ENCODE results near the gene DLGAP4. TPM values are rescaled to one million over a fixed set of nuclear protein-coding genes. Genes with fewer than 3 reads are reported as not detected.

Gene DLGAP4
- total RNA-seq, 2 donors from 2014 or later = 23.1 to 60.0 TPM

DNA sequence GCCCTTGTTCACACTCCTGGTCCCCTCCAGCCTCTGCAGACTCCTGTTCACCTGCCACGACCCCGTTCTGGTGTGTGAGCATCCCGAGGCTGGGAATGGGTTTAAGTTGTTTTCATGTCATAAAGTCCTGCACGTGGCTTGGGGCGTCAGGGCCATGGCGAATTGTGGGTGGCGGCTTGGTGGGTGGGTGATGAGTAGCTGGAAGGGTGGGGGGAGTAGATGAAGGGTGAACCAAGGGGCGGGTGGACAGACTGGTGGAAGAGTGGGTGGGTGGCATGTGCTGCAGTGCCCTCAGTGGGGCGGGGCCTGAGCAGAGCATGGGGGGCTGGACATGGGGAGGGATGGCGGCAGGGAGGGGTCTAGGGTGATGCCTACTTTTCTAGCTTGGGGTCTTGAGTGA is 54.3 kb downstream of the DLGAP4 start:
- TF ChIP-seq POLR2A (IDR thresholded peaks at IDR 0.05) = no peak
- TF ChIP-seq, protein P1, sequence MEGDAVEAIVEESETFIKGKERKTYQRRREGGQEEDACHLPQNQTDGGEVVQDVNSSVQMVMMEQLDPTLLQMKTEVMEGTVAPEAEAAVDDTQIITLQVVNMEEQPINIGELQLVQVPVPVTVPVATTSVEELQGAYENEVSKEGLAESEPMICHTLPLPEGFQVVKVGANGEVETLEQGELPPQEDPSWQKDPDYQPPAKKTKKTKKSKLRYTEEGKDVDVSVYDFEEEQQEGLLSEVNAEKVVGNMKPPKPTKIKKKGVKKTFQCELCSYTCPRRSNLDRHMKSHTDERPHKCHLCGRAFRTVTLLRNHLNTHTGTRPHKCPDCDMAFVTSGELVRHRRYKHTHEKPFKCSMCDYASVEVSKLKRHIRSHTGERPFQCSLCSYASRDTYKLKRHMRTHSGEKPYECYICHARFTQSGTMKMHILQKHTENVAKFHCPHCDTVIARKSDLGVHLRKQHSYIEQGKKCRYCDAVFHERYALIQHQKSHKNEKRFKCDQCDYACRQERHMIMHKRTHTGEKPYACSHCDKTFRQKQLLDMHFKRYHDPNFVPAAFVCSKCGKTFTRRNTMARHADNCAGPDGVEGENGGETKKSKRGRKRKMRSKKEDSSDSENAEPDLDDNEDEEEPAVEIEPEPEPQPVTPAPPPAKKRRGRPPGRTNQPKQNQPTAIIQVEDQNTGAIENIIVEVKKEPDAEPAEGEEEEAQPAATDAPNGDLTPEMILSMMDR (IDR thresholded peaks at IDR 0.05) = no peak
- Histone ChIP-seq H3K27ac (no peak overlapping the region), H3K27me3 (no peaks in the 10 kb centered on the region), H3K4me1 (no peaks in the 10 kb centered on the region), H3K9me3 (no peaks in the 10 kb centered on the region), H3K4me3 (no peak overlapping the region), H3K36me3 (replicated peaks in 1 of 2; ENCODE audit: insufficient read depth in 1 of 2, low read depth in 2 of 2) (no peaks in the 10 kb centered on the region)
- no peak for ATAC-seq
- DNase-seq = no peak
- 40 to 61% methylated on average over 10 of the region's 10 CpGs for WGBS, 2 donors
- intact Hi-C loops (cut with DNase I) = no loop called here

DNA sequence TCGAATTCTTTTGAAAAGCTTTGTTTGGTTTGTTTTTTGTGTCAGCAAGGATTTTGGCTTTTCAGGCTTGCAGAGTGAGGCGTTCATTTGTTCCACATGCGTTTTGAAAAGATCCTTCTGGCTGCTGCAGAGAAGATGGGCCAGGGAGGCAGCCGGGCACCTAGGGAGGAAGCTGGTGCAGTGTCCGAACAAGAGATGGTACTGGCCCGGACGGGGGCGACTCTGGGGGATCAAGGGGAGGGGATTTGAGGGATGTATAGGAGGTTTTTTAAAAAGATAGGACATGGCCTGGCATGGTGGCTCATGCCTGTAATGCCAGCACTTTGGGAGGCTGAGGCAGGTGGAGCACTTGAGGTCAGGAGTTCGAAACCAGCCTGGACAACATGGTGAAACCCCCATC is 55.3 kb downstream of the DLGAP4 start:
- ATAC-seq = no peak
- Histone ChIP-seq H3K36me3 (replicated peaks in 1 of 2; ENCODE audit: insufficient read depth in 1 of 2, low read depth in 2 of 2) (no peaks in the 10 kb centered on the region), H3K4me1 (no peaks in the 10 kb centered on the region), H3K27me3 (no peaks in the 10 kb centered on the region), H3K9me3 (no peaks in the 10 kb centered on the region), H3K27ac (no peak overlapping the region), H3K4me3 (no peak overlapping the region)
- no peak for DNase-seq
- WGBS, 2 donors = 64 to 69% methylated on average over 9 of the region's 9 CpGs
- intact Hi-C loops (cut with DNase I) = no loop called here
- TF ChIP-seq, protein P1 (IDR thresholded peaks at IDR 0.05) = no peak
- no peak for TF ChIP-seq POLR2A (IDR thresholded peaks at IDR 0.05)

DNA sequence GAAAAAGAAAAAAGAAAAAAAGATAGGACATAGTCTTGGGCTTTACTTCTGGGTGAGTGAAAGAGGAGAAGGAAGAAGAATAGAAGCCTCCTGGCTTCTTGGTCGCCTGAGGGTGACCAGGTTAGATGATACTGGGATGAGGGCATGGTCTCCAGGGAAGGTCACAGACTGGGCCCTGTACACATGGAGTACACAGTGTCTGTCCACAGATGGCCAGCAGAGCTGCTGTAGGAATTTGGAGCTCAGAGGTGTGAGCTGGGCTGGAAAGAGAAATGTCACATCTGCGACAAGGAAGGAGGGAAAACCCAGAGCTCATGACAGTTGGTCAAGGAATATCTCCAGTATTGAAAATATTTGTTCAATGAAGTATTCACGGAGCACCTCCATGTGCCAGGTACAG is 56.1 kb downstream of the DLGAP4 start:
- TF ChIP-seq, protein P1 (IDR thresholded peaks at IDR 0.05) = no peak
- no peak for TF ChIP-seq POLR2A (IDR thresholded peaks at IDR 0.05)
- DNase-seq (no peak), ATAC-seq (no peak)
- H3K4me3 ChIP-seq = no peak overlapping the region
- H3K9me3 ChIP-seq = no peaks in the 10 kb centered on the region
- no peak overlapping the region for H3K27ac ChIP-seq
- intact Hi-C loops (cut with DNase I) = no loop called here
- no peaks in the 10 kb centered on the region for H3K27me3 ChIP-seq
- no peaks in the 10 kb centered on the region for H3K4me1 ChIP-seq
- WGBS, 2 donors = 67 to 73% methylated on average over 3 of the region's 3 CpGs
- H3K36me3 ChIP-seq (replicated peaks in 1 of 2; ENCODE audit: insufficient read depth in 1 of 2, low read depth in 2 of 2) = no peaks in the 10 kb centered on the region

DNA sequence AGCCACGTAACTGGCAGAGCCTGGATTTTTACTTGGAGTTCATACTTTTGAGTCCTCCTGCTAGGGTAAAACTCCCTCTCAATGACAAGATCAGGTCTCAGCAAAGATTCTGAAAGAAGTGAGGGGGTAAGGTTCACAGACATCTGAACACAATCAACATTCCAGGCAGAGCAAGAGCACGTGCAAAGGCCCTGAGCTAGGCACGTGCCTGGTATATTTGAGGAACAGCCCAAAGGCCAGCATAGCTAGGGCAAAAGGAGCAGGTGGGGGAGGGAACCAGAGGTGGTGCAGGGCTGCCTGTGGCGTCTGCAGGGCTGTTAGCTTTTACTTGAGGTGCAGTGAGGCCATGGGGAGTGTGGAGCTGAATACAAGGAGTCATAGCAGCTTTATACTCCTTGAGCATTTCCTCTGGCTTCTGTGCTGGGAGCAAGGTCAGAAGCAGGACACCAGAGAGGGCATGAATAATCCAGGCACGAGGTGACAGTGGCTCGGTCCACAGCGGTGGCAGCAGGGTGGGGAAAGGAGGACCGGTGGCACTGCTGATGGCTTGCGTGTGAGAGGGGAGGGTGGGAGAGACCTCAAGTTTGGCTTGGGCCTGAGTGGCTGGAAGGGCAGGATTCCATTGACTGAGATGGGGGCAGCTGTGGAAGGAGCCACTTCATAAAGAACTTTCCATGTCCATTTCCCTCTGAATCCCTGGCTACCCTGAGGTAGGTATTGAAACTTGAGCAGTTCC is 57.0 kb downstream of the DLGAP4 start:
- Histone ChIP-seq H3K27ac (no peak overlapping the region), H3K4me1 (no peaks in the 10 kb centered on the region), H3K27me3 (no peaks in the 10 kb centered on the region), H3K4me3 (no peak overlapping the region), H3K36me3 (replicated peaks in 1 of 2; ENCODE audit: insufficient read depth in 1 of 2, low read depth in 2 of 2) (no peaks in the 10 kb centered on the region), H3K9me3 (no peaks in the 10 kb centered on the region)
- TF ChIP-seq, protein P1 (IDR thresholded peaks at IDR 0.05) = no peak
- TF ChIP-seq POLR2A (IDR thresholded peaks at IDR 0.05) = no peak
- intact Hi-C loops (cut with DNase I) = no loop called here
- ATAC-seq (no peak), DNase-seq (no peak)
- 72 to 73% methylated on average over 9 of the region's 9 CpGs for WGBS, 2 donors

DNA sequence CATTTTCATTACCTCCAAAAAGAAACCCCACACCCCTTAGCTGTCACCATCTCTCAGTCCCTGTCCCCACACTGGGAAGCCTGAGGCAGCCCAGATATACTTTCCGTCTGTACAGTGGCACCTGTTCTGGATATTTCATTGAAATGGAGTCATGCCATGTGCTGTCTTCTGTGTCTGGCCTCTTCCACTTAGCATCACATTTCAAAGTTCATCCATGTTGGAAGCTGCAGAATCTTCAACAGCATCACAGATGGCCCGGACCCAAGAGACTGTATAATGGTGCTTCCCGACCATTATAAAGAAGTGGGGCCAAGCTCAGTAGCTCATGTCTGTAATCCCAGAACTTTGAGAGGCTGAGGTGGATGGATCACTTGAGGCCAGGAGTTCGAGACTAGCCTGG is 58.4 kb downstream of the DLGAP4 start:
- no peak for DNase-seq
- intact Hi-C loops (cut with DNase I) = no loop called here
- Histone ChIP-seq H3K27me3 (no peaks in the 10 kb centered on the region), H3K36me3 (replicated peaks in 1 of 2; ENCODE audit: insufficient read depth in 1 of 2, low read depth in 2 of 2) (no peaks in the 10 kb centered on the region), H3K9me3 (no peaks in the 10 kb centered on the region), H3K4me1 (no peaks in the 10 kb centered on the region), H3K27ac (no peak overlapping the region), H3K4me3 (no peak overlapping the region)
- 56 to 65% methylated on average over 4 of the region's 4 CpGs for WGBS, 2 donors
- TF ChIP-seq POLR2A (IDR thresholded peaks at IDR 0.05) = no peak
- TF ChIP-seq, protein P1 (IDR thresholded peaks at IDR 0.05) = no peak
- ATAC-seq = no peak

Data from body of pancreas (tissue), 4 donors.